NCI-H1048 (cell line): ENCODE data around the gene ETFDH.
"Not testable (repeated sequence)": the region's sequence is repeated elsewhere in the genome, so short reads cannot be mapped to it uniquely, and the experiment has no call there.

ENCODE experiments used
- DNase-seq: peaks from one replicate; lab custom pipeline; 2025; lab: John Stamatoyannopoulos, UW

ETFDH gene

GRCh38 chr4:158754385-158755180, 82.5 kb downstream of the ETFDH start:
- no peak for DNase-seq

GRCh38 chr4:158755819-158756218, 83.7 kb downstream of the ETFDH start:
- DNase-seq, result not testable (repeated sequence)

GRCh38 chr4:158756588-158756987, 84.5 kb downstream of the ETFDH start:
- no peak for DNase-seq

- no peak for DNase-seq
Measured at GRCh38 chr4:158758142-158758541, 86.0 kb downstream of the ETFDH start.

- no peak for DNase-seq
Measured at GRCh38 chr4:158758703-158759102, 86.6 kb downstream of the ETFDH start.
